PC-9 (cell line): ENCODE measurements around the gene SUCO. TPM values are rescaled to one million over a fixed set of nuclear protein-coding genes. Genes with fewer than 3 reads are reported as not detected.

Experiments used
- BruUV-seq: library from RNA; stranded (reverse); fragments of 400-500 nt; replicated peaks from 2 replicates; lab custom pipeline; 2021; lab: Mats Ljungman, UMichigan
- CTCF ChIA-PET: fragments of 300-600 bp; sonication (Branson Sonifier 250); formaldehyde crosslinking; loops from one replicate; lab custom pipeline; 2022; ENCODE audit warnings: antibody characterized with exemption; lab: Charles Lee
- POLR2A ChIA-PET: fragments of 300-600 bp; sonication (Branson Sonifier 250); formaldehyde crosslinking; loops from one replicate; lab custom pipeline; 2022; ENCODE audit warnings: antibody characterized with exemption; ENCODE audit not compliant: unreplicated experiment; lab: Charles Lee
- DNase-seq, 2 experiments: peaks; one replicate each; pipeline versions ENCODE4 v3.0.0 to v3.0.0-alpha.2; 2015 to 2022; ENCODE audit warnings: mixed read lengths in 1 of 2
- H2AFZ ChIP-seq: fragments of 200-600 bp; sonication (generic); 2 replicates; pipeline ENCODE4 v1.8.1; 2017; ENCODE audit warnings: antibody characterized with exemption
- H3F3A ChIP-seq: fragments of 200-600 bp; sonication (generic); 2 replicates; pipeline ENCODE4 v1.8.1; 2017; ENCODE audit warnings: antibody characterized with exemption, mild to moderate bottlenecking, low read depth; ENCODE audit not compliant: insufficient read depth
- H3K27ac ChIP-seq: fragments of 200-600 bp; sonication (generic); 2 replicates; pipeline ENCODE4 v1.6.1; 2016; ENCODE audit warnings: mixed run types
- H3K27me3 ChIP-seq: fragments of 200-600 bp; sonication (generic); 2 replicates; pipeline ENCODE4 v1.6.1; 2016; ENCODE audit warnings: low read depth, mixed run types; ENCODE audit not compliant: insufficient read depth
- H3K36me3 ChIP-seq: fragments of 200-600 bp; sonication (generic); 2 replicates; pipeline ENCODE4 v1.6.1; 2016; ENCODE audit warnings: low read depth, mixed run types
- H3K4me1 ChIP-seq: fragments of 200-600 bp; sonication (generic); replicated peaks from 2 replicates; pipeline ENCODE4 v1.6.1; 2016; ENCODE audit warnings: mixed run types; ENCODE audit not compliant: insufficient read depth
- H3K4me2 ChIP-seq: fragments of 200-600 bp; sonication (generic); 2 replicates; pipeline ENCODE4 v1.6.1; 2017; ENCODE audit warnings: mixed run types
- H3K4me3 ChIP-seq: fragments of 200-600 bp; sonication (generic); 2 replicates; pipeline ENCODE4 v1.6.1; 2016; ENCODE audit warnings: mixed run types
- H3K79me2 ChIP-seq: fragments of 200-600 bp; sonication (generic); 2 replicates; pipeline ENCODE4 v1.6.1; 2017; ENCODE audit warnings: low read depth, mixed run types
- H3K9me2 ChIP-seq: fragments of 200-600 bp; sonication (generic); 2 replicates; pipeline ENCODE4 v1.8.1; 2017; ENCODE audit warnings: mild to moderate bottlenecking; ENCODE audit not compliant: insufficient read depth
- H3K9me3 ChIP-seq: fragments of 200-600 bp; sonication (generic); 2 replicates; pipeline ENCODE4 v1.8.1; 2016; ENCODE audit warnings: low read depth; ENCODE audit not compliant: insufficient read depth
- H4K20me1 ChIP-seq: fragments of 200-600 bp; sonication (generic); 2 replicates; pipeline ENCODE4 v1.8.1; 2017; ENCODE audit not compliant: insufficient read depth
- CTCF ChIP-seq: fragments of 200-600 bp; sonication (generic); conservative IDR thresholded peaks from 2 replicates; pipeline ENCODE4 v1.6.1; 2017; ENCODE audit warnings: mixed run types, antibody characterized with exemption, mild to moderate bottlenecking, moderate library complexity
- EZH2 ChIP-seq: fragments of 200-600 bp; sonication (generic); IDR thresholded peaks from 2 replicates; pipeline ENCODE4 v1.8.0; 2017; ENCODE audit warnings: antibody characterized with exemption, low read depth
- intact Hi-C: fragments of 100-400 bp; cut with micrococcal nuclease; formaldehyde crosslinking; loops from one replicate; pipeline ENCODE4 v1.10.0; 2022; ENCODE audit not compliant: unreplicated experiment
- total RNA-seq: library from RNA; stranded (reverse); gene quantifications from 2 replicates; pipeline ENCODE4 v1.2.3, GENCODE V29; 2021

SUCO gene
- total RNA-seq, 1 experiment from 2014 or later: 34.0 TPM

- Histone ChIP-seq H3K4me1 (no peaks in the 10 kb centered on the region), H3F3A (0 out of 2 replicates have a peak, but pooled peaks cover 3% of the 10 kb centered on the region), H3K4me3 (no peak overlapping the region), H4K20me1 (no peaks in the 10 kb centered on the region), H3K79me2 (no peaks in the 10 kb centered on the region), H2AFZ (no peak overlapping the region), H3K36me3 (peaks cover 15% of the 10 kb centered on the region), H3K27me3 (no peaks in the 10 kb centered on the region), H3K9me2 (no peaks in the 10 kb centered on the region), H3K9me3 (no peaks in the 10 kb centered on the region), H3K27ac (no peak overlapping the region), H3K4me2 (no peak overlapping the region)
- no peak for DNase-seq
- POLR2A ChIA-PET: no interaction called here
- TF ChIP-seq EZH2: no peak
- no peak for TF ChIP-seq CTCF
- intact Hi-C loops: no loop called here
- CTCF ChIA-PET: no interaction called here
- no TSS peak for BruUV-seq
Observed at GRCh38 chr1:172607145-172607544, 74.2 kb downstream of the SUCO start.

GRCh38 chr1:172608098-172608601 lies 75.2 kb downstream of the SUCO start:
- Histone ChIP-seq H3K27ac (no peak overlapping the region), H3K9me3 (no peaks in the 10 kb centered on the region), H3K4me3 (no peak overlapping the region), H4K20me1 (no peaks in the 10 kb centered on the region), H3K27me3 (no peaks in the 10 kb centered on the region), H3K36me3 (peaks cover 12% of the 10 kb centered on the region), H2AFZ (no peak overlapping the region), H3K4me1 (no peaks in the 10 kb centered on the region), H3K79me2 (no peaks in the 10 kb centered on the region), H3K9me2 (no peaks in the 10 kb centered on the region), H3F3A (peaks cover 3% of the 10 kb centered on the region; the same call in 1 of the 2 replicates), H3K4me2 (no peak overlapping the region)
- CTCF ChIA-PET: interaction anchor here (0.9 kb wide), 1 partner anchor 112 kb away, joined by 6 read pairs; no protein-coding TSS in a partner anchor
- intact Hi-C loops: no loop called here
- TF ChIP-seq CTCF: no peak
- no peak for TF ChIP-seq EZH2
- BruUV-seq: no TSS peak
- no peak for DNase-seq
- POLR2A ChIA-PET: no interaction called here

GRCh38 chr1:172609528-172609927 lies 76.6 kb downstream of the SUCO start:
- no peak for TF ChIP-seq EZH2
- TF ChIP-seq CTCF: peak; percentile 73
- no TSS peak for BruUV-seq
- ChIA-PET CTCF (interaction anchor here (1.6 kb wide), 1 partner anchor 110 kb away, joined by 8 read pairs; no protein-coding TSS in a partner anchor), POLR2A (interaction anchor here (0.5 to 0.7 kb wide), 2 partner anchors 21 to 110 kb away, joined by 5 to 11 read pairs; no protein-coding TSS in a partner anchor)
- no peak for DNase-seq
- Histone ChIP-seq H3K79me2 (no peaks in the 10 kb centered on the region), H3K4me3 (no peak overlapping the region), H3K27me3 (no peaks in the 10 kb centered on the region), H3F3A (peaks cover 3% of the 10 kb centered on the region; the same call in 1 of the 2 replicates), H3K4me2 (no peak overlapping the region), H3K36me3 (peaks cover 12% of the 10 kb centered on the region), H3K9me3 (no peaks in the 10 kb centered on the region), H4K20me1 (no peaks in the 10 kb centered on the region), H3K4me1 (no peaks in the 10 kb centered on the region), H3K9me2 (no peaks in the 10 kb centered on the region), H2AFZ (no peak overlapping the region), H3K27ac (no peak overlapping the region)
- intact Hi-C loops: loop anchor here (1.0 kb wide), 1 partner anchor 110 kb away; no protein-coding TSS in a partner anchor
